Large intestine (tissue), 3 donors: ENCODE data around the gene DACH1. TPM values are rescaled to one million over a fixed set of nuclear protein-coding genes. Genes with fewer than 3 reads are reported as not detected.

Experiments
- DNase-seq, 2 donors: peaks; one replicate each; pipeline versions ENCODE4 v3.0.0 to v3.0.0-alpha.2; 2013
- H3K27ac ChIP-seq: one replicate; pipeline ENCODE4 v1.5.1; 2013; ENCODE audit warnings: low read length
- H3K27me3 ChIP-seq: 2 replicates; pipeline ENCODE4 v1.6.1; 2013; ENCODE audit warnings: low read length; ENCODE audit not compliant: control insufficient read depth, insufficient read depth
- H3K36me3 ChIP-seq: 2 replicates; pipeline ENCODE4 v1.6.1; 2013; ENCODE audit warnings: low read length; ENCODE audit not compliant: control insufficient read depth, insufficient read depth
- H3K4me1 ChIP-seq: one replicate; pipeline ENCODE4 v1.6.1; 2013; ENCODE audit warnings: low read length; ENCODE audit not compliant: control insufficient read depth, insufficient read depth
- H3K4me3 ChIP-seq: one replicate; pipeline ENCODE4 v1.5.1; 2013; ENCODE audit warnings: low read length
- H3K9me3 ChIP-seq: one replicate; pipeline ENCODE4 v1.6.1; 2013; ENCODE audit warnings: mild to moderate bottlenecking, low read depth, low read length, moderate library complexity; ENCODE audit not compliant: control insufficient read depth
- WGBS: methylation state at CpG from one replicate; pipeline ENCODE4 v1.1.5; 2013; ENCODE audit warnings: low lambda C conversion rate; ENCODE audit not compliant: insufficient coverage; 5-methylcytosine and 5-hydroxymethylcytosine counted together
- polyA plus RNA-seq: library from polyadenylated mRNA; unstranded; fragments of 120-200 nt; gene quantifications from one replicate; pipeline ENCODE4 v1.2.1, GENCODE V29; 2013

Gene DACH1
- polyA plus RNA-seq, 1 donor, result 25.0 TPM

DNA sequence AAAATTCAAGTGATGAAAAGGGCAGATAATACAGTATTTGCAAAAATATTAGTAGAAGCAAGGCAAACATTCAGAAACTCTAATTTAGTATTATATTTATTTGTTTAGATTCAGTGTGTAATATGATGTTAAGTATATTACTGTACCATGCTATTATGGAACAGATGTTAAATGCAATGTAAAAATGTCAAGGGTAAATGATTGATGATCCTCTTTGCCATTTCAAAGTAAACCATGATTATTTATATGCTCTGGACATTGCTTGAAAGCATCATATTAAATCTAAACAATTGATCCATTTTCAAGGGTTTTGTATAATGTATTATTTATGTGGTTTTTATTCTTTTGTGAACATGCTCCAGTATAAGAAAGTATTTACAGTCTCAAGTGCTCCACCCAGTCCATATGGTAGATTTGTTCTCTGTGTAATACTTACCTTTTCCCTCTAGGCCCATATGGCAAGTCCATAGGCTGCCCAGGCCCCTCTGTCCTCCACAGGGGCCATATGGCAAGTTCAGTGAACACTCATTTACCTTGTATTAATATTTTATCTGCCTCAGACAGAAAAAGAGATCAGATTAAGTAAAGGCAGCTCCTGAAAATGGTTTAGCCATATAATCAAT, 353.5 kb downstream of the DACH1 start:
- DNase-seq, result no peak
- H3K9me3 ChIP-seq, result no peaks in the 10 kb centered on the region
- no peak overlapping the region for H3K27ac ChIP-seq
- H3K27me3 ChIP-seq, result no peaks in the 10 kb centered on the region
- H3K4me3 ChIP-seq, result no peak overlapping the region
- H3K4me1 ChIP-seq, result no peaks in the 10 kb centered on the region
- no peaks in the 10 kb centered on the region for H3K36me3 ChIP-seq

DNA sequence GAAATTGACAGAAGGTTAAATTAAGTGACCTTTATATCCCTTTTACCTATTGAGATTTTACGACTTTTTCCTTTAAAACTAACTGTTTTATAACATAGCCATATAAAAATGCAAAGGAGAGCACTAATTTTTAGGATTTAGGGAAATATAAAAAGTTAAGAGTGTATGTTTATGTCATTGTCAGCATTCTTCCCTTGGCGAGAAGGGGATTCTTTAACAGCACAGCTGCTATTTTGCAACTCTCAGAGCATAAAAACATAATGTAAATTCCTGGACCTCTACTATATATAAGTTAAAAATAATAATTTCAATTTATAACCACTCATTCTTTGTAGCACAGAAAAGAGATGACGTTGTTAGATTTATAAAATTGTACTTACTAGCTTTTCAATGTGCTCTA, 363.2 kb downstream of the DACH1 start:
- Histone ChIP-seq H3K4me1 (no peaks in the 10 kb centered on the region), H3K36me3 (peaks cover 4% of the 10 kb centered on the region), H3K27ac (no peak overlapping the region), H3K4me3 (no peak overlapping the region), H3K27me3 (no peaks in the 10 kb centered on the region), H3K9me3 (no peaks in the 10 kb centered on the region)
- DNase-seq, result no peak
- WGBS, result 93% methylated on average over 3 of the region's 3 CpGs

DNA sequence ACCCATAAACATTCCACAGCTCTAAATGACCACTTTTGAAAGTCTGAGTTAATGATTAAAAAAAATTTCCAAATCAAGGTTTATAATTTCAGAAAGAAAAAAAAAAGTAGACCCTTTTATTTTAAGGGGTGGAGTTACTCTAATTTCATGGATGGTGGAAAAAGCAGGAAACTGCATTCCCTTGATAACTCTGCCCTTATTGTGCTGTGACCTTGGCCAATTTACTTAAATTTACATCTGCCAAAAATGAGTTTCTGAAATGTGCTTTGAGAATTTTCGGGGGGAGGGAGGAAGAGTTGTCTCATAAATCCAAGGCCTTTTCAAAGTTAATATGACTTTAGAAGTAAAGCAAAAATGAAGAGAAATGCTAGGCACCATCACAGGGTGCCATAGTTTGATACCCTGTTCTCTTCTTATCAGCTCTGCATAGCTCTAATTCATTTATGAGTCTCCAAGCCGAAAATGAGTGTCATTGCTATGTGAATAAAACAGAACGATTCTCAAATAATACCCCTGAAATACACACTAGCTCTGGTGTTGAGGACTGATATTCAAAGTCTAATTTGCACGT, 367.0 kb downstream of the DACH1 start:
- DNase-seq, result no peak
- WGBS, result 57% methylated on average over 1 of the region's 4 CpGs
- no peaks in the 10 kb centered on the region for H3K27me3 ChIP-seq
- no peak overlapping the region for H3K4me3 ChIP-seq
- no peaks in the 10 kb centered on the region for H3K4me1 ChIP-seq
- H3K27ac ChIP-seq, result no peak overlapping the region
- H3K9me3 ChIP-seq, result no peaks in the 10 kb centered on the region
- H3K36me3 ChIP-seq, result no peaks in the 10 kb centered on the region

DNA sequence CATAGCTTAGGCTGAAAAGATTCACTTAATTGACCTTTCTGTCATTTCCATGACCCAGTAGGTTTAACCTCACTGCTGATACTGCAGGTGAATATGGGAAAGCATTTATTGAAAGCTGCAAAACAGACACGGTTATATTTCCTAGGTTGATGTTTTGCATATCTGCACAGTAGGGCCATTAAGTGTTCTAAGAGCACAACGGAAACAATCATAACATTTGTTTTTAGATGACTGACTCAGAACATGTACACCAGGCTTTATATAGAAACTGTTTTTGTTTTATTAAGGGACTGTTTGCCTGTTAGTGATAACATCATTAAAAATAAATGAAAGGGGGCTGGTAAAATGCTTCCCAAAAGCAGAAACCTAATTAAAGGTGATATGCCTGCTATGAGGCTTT, 367.8 kb downstream of the DACH1 start:
- no peak for DNase-seq

DNA sequence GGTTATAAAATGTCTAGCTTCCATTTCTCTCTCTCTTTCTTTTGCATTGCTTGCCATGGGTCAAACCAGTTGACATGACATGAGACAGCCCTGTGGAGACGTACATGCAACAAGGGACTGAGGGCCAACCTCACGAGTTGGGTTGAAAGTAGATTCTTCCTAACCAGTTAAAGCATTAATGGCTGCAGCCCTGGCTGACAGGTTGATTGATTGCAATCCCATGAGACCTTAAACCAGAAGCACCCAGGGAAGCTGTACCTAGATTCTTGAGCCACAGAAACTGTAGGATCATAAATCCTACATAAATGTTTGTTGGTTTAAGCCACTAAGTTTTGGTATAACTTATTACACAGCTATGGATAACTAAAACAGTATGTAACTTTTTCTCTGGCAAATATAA, 373.8 kb downstream of the DACH1 start:
- Histone ChIP-seq H3K9me3 (peaks cover 5% of the 10 kb centered on the region), H3K27ac (no peak overlapping the region), H3K36me3 (peaks cover 7% of the 10 kb centered on the region), H3K4me3 (no peak overlapping the region), H3K27me3 (no peaks in the 10 kb centered on the region), H3K4me1 (no peaks in the 10 kb centered on the region)
- no CpG with 5 or more reads among the region's 2 CpGs for WGBS
- no peak for DNase-seq

More for the DNA sequence above, 367.8 kb downstream of the DACH1 start:
- Histone ChIP-seq H3K27me3 (no peaks in the 10 kb centered on the region), H3K4me1 (no peaks in the 10 kb centered on the region), H3K36me3 (no peaks in the 10 kb centered on the region), H3K4me3 (no peak overlapping the region), H3K9me3 (no peaks in the 10 kb centered on the region), H3K27ac (no peak overlapping the region)
- 40% methylated on average over 2 of the region's 2 CpGs for WGBS

DNA sequence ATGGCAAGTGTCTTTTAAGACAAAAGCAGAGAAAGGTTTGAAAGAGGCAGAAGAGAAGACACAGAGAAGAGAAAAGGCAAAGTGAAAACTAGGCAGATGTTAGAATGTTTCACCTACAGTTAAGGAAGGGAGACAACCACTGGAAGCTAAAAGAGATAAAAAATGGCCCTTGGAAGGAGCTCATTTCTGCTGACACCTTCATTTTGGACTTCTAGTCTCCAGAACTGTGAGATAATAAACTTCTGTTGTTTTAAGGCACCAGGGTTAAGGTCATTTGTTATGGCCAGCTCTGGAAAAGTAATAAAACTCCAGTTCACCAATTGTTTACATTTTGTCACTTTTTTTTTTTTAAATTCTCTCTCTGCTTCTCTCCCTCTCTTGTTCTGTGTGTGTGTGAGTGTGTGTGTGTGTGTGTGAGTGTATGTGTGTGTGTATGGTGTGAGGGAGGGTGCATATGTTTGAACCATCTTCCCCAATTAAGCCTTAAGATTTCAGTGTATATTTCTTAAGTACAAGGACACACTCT, 374.6 kb downstream of the DACH1 start:
- H3K9me3 ChIP-seq, result peaks cover 5% of the 10 kb centered on the region
- no peaks in the 10 kb centered on the region for H3K27me3 ChIP-seq
- H3K4me3 ChIP-seq, result no peak overlapping the region
- no peak for DNase-seq
- peaks cover 8% of the 10 kb centered on the region for H3K36me3 ChIP-seq
- H3K4me1 ChIP-seq, result no peaks in the 10 kb centered on the region
- H3K27ac ChIP-seq, result no peak overlapping the region

DNA sequence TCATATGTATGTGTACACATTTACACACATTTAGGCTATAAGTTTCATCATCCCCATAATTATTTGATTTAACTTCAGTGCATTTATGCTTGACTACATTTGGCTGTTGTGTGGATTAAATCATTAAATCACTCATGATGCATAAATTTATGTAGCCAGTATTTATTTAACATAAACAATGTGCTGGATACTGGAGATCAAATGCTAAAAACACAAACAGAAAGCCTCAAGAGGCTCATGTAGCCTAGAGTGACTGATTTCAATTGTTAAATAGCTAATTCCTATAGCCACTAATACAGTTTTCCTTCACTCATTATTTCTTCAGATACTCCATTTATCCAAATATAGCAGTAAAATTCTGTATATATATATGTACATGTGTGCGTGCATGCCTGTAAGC, 376.0 kb downstream of the DACH1 start:
- Histone ChIP-seq H3K36me3 (peaks cover 8% of the 10 kb centered on the region), H3K27me3 (no peaks in the 10 kb centered on the region), H3K27ac (no peak overlapping the region), H3K9me3 (peaks cover 5% of the 10 kb centered on the region), H3K4me1 (no peaks in the 10 kb centered on the region), H3K4me3 (no peak overlapping the region)
- WGBS, result no CpG with 5 or more reads among the region's 1 CpG
- no peak for DNase-seq

DNA sequence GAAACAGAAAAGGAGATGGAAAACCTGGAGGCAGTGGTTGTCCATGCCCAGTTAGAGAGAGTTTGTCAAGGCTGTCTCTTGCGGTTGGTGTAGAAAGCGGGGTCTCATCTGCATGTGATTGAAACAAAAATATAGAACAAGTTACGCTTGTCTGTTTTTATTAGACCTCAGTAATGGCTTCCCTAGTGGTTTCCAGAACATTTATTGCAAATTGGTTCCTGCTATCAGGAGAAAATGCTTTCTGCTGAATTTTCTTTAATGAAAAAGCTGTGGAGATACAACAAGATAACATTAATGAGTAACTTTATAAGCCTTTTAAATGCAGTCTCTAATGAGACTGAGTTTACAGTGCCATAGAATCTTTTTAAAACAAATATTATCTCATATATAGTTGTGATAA, 378.0 kb downstream of the DACH1 start:
- no peak overlapping the region for H3K27ac ChIP-seq
- H3K4me3 ChIP-seq, result no peak overlapping the region
- H3K27me3 ChIP-seq, result no peaks in the 10 kb centered on the region
- no CpG with 5 or more reads among the region's 3 CpGs for WGBS
- peaks cover 5% of the 10 kb centered on the region for H3K9me3 ChIP-seq
- H3K4me1 ChIP-seq, result no peaks in the 10 kb centered on the region
- DNase-seq, result no peak
- peaks cover 15% of the 10 kb centered on the region for H3K36me3 ChIP-seq

DNA sequence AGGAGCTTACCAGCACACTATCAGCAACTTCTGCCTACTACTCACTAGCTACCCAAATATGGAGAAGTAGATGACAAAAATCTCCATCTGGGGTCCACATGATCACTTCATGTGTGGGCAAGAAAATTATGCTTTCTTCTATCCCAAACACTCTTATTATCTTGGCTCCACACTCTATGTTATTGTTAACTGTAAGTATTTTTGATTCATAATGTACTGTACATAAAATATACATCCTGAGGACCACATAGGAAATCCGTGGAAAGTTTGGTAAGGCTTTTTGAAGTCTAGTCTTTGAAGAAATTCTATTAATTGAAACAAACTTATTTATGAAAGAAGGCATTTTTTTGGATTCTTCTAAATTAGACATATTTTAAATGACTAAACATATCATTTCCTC, 378.8 kb downstream of the DACH1 start:
- peaks cover 5% of the 10 kb centered on the region for H3K9me3 ChIP-seq
- H3K4me3 ChIP-seq, result no peak overlapping the region
- no peaks in the 10 kb centered on the region for H3K4me1 ChIP-seq
- DNase-seq, result no peak
- WGBS, result 67% methylated on average over 1 of the region's 1 CpG
- H3K27ac ChIP-seq, result no peak overlapping the region
- H3K36me3 ChIP-seq, result peaks cover 16% of the 10 kb centered on the region
- H3K27me3 ChIP-seq, result no peaks in the 10 kb centered on the region

DNA sequence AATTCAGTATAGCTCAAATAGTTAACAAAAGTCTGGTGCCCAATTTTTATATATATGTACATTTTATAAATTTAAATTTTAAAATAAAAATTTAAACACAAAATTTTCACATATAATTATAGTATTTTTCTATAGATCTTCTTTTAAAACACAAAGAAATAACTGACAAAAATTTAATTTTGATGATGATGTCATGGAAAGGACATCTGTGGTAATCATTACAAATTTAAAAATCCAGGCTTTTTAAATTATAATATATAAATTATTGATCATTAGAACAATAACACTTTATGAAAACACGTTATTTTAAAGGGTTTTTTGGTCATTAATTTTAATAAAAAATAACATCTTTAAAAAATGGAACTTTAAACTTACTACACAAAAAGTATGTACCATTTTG, 381.1 kb downstream of the DACH1 start:
- no peak for DNase-seq
- WGBS, result 100% methylated on average over 1 of the region's 1 CpG

DNA sequence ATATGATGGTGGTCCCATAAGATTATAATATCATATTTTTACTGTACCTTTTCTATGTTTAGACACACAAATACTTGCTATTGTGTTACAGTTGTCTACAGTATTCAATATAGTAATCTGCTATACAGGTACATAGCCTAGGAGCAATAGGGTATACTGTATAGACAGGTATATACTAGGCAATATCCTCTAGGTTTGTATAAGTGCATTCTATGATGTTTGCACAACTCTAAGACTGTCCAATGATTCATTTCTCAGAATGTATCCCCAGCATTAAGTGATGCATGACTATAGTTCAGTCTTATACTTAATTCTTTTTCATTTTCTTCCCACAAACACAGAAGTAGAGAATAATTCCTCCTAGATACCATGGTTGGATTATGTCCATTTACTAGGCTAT, 383.3 kb downstream of the DACH1 start:
- H3K27me3 ChIP-seq, result no peaks in the 10 kb centered on the region
- H3K36me3 ChIP-seq, result peaks cover 13% of the 10 kb centered on the region
- DNase-seq, result no peak
- H3K27ac ChIP-seq, result no peak overlapping the region
- H3K4me1 ChIP-seq, result no peaks in the 10 kb centered on the region
- H3K9me3 ChIP-seq, result no peaks in the 10 kb centered on the region
- no peak overlapping the region for H3K4me3 ChIP-seq

More for the DNA sequence above, 381.1 kb downstream of the DACH1 start:
- Histone ChIP-seq H3K36me3 (peaks cover 16% of the 10 kb centered on the region), H3K4me3 (no peak overlapping the region), H3K4me1 (no peaks in the 10 kb centered on the region), H3K9me3 (no peaks in the 10 kb centered on the region), H3K27ac (no peak overlapping the region), H3K27me3 (no peaks in the 10 kb centered on the region)
